Activated CD8-positive, alpha-beta memory T cell treated with anti-CD3 and anti-CD28 coated beads for 4 hours (primary cell): ENCODE data around the gene PIGL.
"Not testable (repeated sequence)": the region's sequence is repeated elsewhere in the genome, so short reads cannot be mapped to it uniquely, and the experiment has no call there.

ENCODE experiments used
- DNase-seq, 2 donors: peaks; one replicate each; pipeline ENCODE4 v3.0.0-alpha.2; 2020; ENCODE audit warnings: low read depth in 2 of 2

The PIGL gene

DNA sequence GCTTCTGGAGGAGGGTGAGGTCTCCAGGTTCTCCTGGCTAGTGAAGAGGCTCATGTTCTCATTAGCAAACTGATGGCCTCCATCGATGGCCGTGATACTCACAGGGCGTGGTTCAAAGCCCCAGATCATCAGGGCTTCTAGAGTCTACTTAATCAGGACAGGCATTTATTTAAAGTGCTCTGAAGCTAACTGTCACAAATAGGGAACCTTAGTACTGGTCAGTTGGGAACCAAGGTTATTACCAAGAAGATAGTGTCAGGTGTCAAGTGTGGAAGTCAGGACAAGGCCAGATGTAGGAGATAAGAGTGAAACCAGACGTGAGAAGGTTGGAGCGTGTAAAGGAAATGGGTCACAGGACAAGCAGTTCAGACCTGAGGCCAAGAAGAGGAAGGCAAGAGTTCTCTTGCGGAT lies 56.9 kb downstream of the PIGL start:
- DNase-seq = no peak

DNA sequence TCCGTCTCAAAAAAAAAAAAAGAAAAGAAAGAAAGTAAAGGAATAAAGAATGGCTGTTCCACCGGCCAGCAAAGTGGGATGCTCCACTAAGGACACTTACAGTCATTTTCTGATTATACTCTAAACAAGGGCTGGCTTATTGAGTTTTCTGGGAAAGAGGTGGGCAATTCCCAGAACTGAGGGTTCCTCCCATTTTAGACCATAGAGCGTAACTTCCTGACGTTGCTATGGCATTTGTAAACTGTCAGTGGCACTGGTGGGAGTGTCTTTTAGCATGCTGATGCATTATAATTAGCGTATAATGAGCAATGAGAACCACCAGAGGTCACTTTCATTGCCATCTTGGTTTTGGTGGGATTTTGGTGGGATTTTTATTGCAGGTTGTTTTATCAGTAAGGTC lies 58.0 kb downstream of the PIGL start:
- no peak for DNase-seq

DNA sequence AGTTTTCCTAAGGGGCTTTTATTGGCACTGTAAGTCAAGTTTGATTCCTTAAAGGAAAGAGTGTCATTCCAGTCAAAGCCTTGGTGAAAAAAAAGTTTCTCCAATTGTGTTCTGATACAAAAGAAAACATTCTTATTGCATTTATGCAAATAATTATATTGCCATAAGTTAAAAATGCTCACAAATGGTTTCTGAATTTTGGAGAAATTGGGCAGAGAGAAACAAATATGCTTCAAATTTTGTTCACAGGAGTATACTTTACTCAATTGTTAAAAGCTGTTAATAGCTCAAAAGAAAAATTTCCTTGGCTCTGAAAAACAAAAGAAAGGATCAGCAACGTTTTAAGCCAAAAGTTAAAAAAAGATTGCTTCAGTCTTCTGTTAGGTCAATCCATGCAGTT lies 60.2 kb downstream of the PIGL start:
- DNase-seq = no peak

DNA sequence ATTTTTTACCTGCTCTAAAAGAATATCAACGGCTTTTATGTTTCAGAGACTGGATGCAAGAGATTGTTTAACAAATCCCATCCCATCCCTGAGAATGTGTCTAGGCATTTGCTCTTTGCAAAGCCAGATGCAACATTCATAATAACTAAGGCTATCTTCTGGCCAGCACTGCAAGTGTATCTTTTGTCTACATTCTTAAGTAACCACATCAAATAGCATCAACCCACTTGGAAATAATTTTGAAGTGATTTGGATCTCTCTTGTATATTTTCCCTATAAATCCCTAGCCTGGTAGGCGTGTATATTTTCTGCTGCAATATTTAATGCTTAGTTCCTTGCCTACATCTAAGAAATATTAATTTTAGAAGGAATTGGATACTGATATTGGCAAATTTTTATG lies 64.3 kb downstream of the PIGL start:
- no peak for DNase-seq

DNA sequence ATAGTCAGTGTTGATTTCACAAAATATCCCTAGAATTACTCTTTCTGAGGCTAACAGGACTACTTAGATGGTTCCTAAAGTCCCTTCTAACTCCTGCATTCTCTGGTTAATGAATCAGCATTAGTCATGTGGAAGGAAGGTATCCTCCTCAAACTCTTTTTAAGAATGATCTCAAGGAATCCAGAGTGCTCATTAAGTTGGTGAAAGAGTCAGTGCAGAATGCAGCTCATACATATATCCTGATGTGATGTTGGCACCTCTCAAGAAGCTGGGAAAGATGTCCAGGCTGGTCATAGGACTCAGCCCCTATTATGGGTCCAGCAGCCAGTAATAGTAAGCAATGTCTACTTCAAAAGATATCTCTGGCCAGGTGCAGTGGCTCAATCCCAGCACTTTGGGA lies 65.5 kb downstream of the PIGL start:
- no peak for DNase-seq

DNA sequence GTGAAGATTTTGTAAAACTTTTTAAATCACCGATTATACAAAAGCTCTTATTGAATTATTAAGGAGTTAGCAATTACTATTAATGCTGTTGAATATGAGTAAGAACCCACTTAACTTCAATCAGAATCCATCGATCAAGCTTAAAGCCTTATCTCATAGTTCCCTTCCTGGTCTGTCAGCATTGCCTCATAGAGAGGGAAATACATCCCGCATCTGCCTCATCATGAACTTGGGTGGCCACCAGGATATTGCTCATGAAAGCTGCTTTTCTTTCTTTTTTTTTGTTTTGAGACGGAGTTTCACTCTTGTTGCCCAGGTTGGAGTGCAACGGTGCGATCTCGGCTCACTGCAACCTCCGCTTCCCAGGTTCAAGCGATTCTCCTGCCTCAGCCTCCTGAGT lies 66.7 kb downstream of the PIGL start:
- DNase-seq = no peak

DNA sequence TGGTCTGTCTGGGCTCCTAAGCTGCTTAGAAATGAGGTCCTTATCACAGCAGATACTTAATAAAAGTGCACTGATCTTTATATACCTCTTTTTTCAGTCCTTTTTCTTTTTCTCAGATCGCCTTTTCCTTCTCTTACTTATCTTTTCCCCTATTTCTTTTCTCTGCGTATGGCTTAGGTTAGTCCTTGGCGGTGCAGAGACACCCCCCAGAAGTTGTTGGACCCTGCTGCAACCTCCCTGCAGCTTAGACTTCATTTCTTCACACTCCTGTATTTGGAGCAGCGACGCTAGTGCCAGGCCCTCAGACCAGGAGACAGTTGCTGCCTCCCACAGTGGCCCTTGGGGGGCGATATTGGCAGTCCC lies 68.6 kb downstream of the PIGL start:
- DNase-seq = no peak

DNA sequence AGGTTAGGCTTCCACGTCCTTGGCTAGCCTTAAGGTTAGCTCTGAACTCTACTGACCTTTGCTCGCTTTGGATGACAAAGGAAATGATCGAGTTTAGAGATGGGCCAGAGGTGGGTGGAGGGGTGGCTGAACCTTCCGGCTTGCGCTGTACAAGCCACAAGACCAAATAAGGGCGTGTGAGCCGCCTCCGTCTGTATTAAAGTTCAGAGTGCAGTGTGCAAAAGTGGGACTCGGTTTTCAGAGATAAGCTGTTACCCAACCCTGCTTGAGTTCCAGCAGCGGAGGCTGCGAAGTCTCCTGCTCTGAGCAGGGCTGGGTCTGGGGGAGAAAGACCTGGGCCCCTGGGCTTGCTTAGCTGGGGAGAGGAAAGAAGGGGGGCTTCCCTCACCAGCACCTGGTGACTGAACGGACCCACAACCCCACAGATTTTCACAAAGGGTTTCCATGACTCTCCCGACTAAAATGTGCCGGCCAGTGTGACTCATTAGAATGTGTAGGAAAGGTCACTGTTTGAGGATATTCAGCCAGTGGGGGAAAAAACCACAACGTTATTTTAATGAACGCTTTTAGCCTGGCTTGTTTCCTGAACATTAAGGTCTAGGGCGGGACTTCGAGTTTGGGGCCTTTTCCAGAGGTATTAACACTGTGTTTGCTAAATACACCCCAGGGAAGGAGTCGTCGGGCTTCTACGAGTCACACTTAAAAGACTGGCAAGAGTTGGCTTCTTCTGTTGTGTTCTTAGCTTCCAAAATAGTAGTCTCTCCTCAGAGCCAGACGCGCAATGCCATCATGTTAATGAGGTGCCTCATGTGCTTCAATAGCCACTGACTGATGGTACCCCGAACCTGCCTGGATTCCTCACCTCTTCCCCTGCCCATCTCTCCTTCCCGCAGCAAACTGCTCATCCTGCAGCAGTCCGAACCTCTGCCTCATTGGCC lies 69.3 kb downstream of the PIGL start:
- peak; percentile 56 to 63 for DNase-seq

DNA sequence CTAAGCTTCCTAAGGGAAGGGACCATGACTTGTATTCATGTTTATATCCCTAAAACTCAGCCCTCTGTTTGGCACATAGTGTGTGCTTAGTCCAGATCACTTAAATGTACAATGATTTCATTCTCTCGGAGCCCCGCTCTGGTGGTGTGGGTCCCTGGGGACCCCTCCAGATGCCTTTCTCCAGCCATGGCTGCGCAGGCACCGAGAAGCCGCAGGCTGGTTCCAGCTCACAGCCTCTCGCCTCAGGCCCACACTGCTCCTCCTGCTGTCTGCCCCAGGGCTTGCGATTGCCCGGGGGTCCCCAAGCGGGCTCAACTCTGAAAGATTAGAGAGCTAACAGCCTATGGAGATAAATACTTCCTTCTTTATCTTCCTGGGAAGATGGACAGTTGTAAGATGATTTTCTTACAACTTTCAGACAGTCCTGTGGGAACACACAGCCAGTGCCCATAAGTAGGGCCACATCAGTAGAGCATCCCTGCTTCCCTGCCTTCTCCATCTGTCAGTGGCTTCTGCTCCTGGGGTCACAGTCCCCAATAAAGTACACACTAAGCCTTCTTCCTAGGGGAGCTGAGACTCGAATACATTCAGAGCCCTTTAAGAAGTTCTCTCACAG lies 70.0 kb downstream of the PIGL start:
- DNase-seq = no peak

DNA sequence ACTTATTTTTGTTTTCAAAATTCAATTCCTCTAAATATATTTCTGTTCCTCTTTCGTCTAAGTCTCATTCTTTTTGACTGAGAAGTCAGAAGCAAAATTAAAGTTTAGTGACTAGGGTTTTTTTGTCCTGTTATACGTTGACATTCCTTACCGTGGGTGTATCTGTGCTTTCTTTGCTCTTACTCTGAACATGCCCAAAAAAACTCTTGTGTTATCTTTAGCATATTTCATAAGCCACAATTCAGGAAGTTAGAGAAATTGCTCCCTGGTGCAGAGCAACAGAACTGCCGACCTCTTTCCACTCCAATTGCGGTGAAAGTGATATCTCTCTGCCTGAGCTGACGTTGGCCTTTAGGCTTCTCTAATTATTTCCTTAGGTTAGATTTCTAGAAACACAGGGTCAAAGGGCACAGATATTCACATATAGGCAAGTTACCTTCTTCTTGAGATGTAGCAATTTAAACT lies 70.6 kb downstream of the PIGL start:
- DNase-seq = no peak

DNA sequence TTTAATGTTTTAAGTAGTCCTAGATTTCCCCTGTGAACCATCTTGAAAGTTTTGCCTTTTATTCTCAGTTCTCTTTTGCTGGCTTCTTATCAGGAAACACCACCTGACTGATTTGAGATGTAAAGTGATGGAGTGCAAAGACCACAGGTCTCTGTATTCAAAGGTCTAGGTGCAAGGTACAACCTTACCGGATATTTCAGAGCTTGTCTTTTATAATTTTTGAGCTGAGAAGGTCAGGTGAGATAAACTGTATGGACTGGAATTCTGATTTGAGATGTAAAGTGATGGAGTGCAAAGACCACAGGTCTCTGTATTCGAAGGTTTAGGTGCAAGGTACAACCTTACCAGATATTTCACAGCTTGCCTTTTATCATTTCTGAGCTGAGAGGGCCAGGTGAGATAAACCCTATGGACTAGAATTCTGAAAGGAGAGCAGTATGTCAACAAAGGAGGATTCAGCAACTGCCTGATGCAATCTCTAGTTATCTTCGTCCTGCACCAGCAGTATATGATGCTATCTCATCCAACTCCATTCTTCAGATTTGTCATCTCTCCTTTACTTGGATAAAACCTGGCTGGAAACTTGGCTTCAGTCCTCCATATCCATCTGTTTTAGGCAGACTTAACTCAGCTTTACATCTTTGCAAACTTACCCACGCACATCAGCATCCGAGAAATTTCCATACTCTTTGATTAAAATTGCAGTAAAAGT lies 72.0 kb downstream of the PIGL start:
- no peak for DNase-seq

DNA sequence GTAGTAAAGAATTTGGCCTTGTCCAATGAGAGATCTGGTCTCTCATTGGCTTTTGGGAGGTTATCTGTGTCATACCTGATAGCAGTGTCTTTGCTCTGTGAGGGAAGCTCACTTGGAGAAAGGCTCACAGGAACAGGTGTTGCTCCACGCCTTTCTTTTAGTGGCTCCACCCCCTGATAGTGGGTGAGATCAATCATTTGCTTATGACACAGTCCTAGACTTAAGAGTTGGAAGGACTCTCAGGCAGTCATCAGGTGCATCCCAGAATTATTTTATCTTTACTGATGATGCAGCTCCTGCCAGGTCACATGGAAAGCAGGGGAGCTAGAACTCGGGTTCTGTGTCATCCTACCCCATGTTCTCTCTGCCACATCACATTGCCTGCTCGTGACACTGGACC lies 76.9 kb downstream of the PIGL start:
- DNase-seq = no peak

DNA sequence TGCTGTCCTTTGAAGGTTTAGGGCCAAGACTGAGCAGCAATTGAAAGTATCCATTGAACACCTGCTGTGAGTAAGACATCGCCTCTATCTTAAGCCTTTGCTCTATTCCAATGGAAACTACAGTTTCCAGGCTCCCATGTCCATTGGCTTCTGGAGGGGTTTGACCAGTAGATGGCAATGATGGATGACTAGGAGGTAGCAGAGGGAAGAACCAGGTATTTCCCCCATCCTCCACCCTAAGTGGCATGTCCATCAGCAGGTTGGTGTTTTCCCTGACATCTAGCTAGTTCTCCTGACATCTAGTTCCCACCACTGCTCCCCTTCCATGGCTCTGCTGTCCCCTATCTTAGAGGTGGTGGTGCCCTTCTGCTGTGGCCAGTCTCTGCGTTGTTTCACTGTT lies 77.5 kb downstream of the PIGL start:
- no peak for DNase-seq

DNA sequence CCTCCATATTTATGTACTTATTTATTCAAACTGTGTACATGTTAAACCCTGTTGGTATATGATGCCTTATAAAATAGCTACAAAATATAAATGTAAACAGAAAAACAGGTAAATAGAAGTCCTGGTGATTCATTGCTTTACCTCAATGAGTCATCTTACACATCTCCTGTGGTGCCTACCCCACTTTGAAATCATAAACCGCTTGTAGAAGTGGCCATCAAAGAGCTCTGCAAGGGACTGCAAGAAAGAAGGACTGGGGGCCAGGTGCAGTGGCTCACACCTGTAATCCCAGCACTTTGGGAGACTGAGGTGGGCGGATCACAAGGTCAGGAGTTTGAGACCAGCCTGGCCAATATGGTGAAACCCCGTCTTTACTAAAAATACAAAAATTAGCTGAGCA lies 79.1 kb downstream of the PIGL start:
- DNase-seq = not testable (repeated sequence)

DNA sequence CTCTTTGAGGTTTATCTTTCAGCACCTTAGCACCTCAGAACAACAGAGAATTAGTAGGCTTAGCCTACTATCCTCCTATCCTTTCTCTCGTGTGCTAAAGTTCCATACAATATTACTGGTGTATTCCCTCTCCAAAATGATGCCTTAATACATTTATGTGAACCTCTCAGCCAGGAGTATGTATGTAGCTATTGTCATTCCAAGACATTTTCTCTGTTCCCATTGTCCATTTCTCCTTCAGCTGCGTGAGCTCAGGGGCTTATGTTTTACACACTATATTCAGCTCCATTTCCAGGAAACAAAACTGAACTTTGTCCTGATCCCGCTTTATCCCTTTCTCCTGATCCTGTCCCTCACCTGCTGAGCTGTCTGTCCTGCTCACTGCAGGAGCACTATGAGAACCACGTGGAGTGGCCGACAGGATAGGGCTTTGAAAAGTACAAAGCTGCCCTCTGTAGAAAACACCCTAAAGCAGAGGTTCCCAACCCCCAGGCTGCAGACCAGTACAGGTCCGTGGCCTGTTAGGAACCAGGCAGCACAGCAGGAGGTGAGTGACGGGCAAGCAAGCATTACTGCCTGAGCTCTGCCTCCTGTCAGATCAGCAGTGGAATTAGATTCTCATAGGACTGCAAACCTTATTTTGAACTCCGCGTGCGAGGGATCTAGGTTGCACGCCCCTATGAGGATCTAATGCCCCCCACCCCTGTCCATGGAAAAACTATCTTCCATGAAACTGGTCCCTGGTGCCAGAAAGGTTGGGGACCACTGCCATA lies 80.5 kb downstream of the PIGL start:
- DNase-seq = no peak

DNA sequence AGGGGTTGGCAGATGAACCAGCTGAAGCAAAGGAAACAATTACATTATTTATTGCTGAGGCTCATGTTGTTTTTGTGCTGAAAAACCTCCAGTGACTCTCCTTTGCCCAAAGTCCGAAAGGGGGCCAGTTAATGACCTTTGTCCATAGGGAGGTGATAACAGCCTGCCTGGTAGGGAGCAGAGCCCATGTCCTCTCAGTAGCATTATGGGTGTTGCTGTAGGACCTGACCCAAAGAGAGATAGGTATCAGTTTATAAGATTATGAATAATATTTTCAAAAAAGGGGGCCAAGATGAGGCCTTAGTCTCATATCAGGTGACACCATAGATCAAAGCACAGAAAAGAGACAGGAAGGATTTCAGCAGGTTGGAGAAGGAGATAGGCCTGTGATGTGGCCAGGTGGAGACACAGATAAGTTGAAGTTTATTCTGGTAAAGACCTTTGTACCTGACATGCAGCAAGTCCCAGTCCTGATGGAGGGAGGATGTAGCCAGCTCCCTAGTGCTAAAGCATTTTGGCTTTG lies 81.2 kb downstream of the PIGL start:
- no peak for DNase-seq

DNA sequence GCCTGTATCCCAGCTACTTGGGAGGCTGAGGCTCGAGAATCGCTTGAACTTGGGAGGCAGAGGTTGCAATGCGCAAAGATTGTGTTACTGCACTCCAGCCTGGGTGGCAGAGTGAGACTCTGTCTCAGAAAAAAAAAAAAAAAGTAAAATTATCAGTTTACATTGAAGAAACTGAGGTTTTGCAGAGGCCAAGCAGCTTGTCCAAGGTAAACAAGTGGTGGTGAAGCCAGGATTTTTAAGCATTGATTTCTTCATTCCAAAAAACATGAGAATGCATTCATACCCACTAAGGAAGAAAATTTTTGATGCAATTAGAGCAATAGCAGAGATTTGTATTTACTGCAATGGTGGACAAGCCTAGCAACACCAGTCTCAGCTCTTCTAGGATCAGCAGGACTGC lies 83.5 kb downstream of the PIGL start:
- no peak for DNase-seq

DNA sequence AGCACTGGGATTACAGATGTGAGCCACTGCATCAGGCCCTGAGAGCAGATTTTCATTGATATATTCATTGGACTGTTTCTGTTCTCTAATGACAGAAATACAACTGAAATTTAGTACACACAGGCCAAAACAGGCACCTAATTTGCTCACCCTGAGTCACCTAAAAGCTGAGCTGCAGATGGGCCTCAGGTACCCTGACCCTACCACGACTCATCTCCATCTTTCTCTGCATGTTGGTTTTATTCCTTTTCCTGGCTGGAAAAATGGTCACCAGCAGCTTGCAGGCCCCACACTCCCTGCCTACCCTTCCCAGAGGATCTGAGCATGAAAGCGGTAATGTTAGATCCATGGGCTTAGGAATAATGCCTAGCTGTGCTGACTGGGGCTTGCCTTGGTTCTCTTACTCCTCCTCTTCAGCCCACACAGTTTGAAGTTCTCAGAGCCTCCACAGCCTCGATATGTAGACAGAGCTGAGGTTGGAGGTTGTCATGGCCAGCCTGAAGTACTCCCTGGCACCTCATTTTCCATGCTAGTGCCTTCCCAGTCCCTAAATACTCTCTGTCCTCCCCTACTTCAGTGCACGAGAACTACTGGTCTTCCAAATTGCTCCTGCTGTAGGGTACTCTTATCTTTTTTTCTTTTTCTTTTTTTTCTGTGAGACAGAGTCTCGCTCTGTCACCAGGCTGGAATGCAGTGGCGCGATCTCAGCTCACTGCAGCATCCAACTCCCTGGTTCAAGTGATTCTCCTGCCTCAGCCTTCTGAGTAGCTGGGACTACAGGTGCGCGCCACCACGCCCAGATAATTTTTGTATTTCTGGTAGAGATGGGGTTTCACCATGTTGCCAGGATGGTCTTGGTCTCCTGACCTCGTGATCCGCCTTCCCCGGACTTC lies 85.2 kb downstream of the PIGL start:
- DNase-seq = no peak

DNA sequence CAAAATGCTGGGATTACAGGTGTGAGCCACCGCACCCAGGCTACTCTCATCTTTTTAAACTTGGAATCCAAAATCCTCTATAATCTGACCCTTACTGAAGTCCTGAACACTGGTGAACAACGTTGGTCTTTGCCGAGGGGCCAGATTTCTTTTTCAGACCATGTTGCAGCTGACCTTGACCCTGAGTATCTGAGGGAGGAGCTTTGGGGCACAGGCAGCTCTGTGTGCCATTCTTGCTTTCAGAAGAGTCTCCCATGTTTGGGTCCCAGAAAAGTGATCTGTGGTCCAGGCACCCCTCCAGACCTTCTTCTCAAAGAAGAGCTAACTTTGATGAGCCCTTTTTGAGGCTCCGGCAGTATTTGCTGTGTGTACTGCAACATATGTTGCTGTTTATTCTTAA lies 85.8 kb downstream of the PIGL start:
- DNase-seq = no peak

DNA sequence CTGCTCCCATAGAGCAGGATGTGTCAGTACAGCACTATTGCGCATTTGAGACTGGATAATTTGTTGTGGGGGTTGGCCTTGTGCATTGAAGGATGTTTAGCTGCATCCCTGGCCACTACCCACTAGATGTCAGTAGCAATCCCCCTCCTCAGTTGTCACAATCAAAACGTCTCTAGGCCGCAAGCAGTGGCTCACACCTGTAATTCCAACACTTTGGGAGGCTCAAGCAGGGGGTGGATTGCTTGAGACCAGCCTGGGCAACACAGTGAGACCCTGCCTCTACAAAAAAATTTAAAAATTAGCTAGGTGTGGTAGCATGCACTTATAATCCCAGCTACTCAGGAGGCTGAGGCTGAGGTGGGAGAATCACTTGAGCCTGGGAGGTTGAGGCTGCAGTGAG lies 87.8 kb downstream of the PIGL start:
- no peak for DNase-seq

DNA sequence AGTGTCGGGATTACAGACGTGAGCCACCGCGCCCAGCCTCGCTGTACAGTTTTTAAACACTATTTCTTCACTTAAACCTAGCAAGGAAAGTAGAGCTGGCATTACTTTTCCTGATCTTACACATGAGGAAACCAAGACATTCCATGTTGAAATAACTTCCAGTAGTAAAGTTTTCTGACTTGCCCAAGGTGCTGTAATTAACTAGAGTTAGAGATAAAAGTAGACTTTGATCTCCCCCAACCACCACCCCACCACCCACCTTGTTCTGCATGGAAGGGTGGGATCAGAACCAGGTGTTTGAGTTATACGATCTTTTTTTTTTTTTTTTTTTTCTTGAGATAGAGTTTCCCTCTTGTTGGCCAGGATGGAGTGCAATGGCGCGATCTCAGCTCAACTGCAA lies 89.2 kb downstream of the PIGL start:
- no peak for DNase-seq
